Measurements from ENCODE around the gene TXNRD1. TPM values are rescaled to one million over a fixed set of nuclear protein-coding genes. Genes with fewer than 3 reads are reported as not detected.

TXNRD1 gene
- total and polyA plus RNA-seq, 2 of the 8 experiments (the other 6 are each of a cell fraction or from before 2014, with no cell fraction given): 56.8 to 127 TPM

- no peak overlapping the region for H2BK15ac ChIP-seq (ENCODE audit: low read length)
- H2BK120ac ChIP-seq (replicated peaks; ENCODE audit: low read depth, low read length): no peak overlapping the region
- H3K27me3 ChIP-seq (replicated peaks in 1 of 4; ENCODE audit: control insufficient read depth in 3 of 4, extremely low read depth in 1 of 4, insufficient read depth in 3 of 4, low read length in 3 of 4): no peaks in the 10 kb centered on the region
- no peak overlapping the region for H3K18ac ChIP-seq (ENCODE audit: extremely low read depth, low read length)
- H3K9ac ChIP-seq (replicated peaks in 1 of 4; ENCODE audit: extremely low read depth in 1 of 4, low read depth in 3 of 4, low read length in 3 of 4): no peak overlapping the region
- no peak overlapping the region for H3K23ac ChIP-seq (ENCODE audit: insufficient read length)
- H4K8ac ChIP-seq (ENCODE audit: extremely low read depth, insufficient read depth, low read length): no peak overlapping the region
- H2AFZ ChIP-seq (ENCODE audit: low read length): no peak overlapping the region
- no peaks in the 10 kb centered on the region for H3K79me1 ChIP-seq (ENCODE audit: low read depth, low read length)
- no peak overlapping the region for H2BK12ac ChIP-seq (ENCODE audit: low read depth, low read length)
- H3K4me3 ChIP-seq (ENCODE audit: extremely low read depth in 1 of 4, insufficient read depth in 2 of 4, low read depth in 3 of 4, low read length in 4 of 4): no peak overlapping the region
- H3K9me3 ChIP-seq (ENCODE audit: insufficient read depth in 2 of 2, low read depth in 1 of 2, low read length in 1 of 2): no peaks in the 10 kb centered on the region
- H4K91ac ChIP-seq (replicated peaks; ENCODE audit: insufficient read length, low read length): no peak overlapping the region
- H2BK20ac ChIP-seq (ENCODE audit: low read length): no peak overlapping the region
- H3K23me2 ChIP-seq (ENCODE audit: low read depth, low read length): no peaks in the 10 kb centered on the region
- ChIA-PET POLR2A (ENCODE audit: partially characterized antibody) (no interaction called here), CTCF (ENCODE audit: partially characterized antibody) (interaction anchor here (1.6 kb wide), 1 partner anchor 25 kb away, joined by 3 read pairs; no protein-coding TSS in a partner anchor)
- no peak overlapping the region for H3K14ac ChIP-seq (ENCODE audit: insufficient read length)
- no peak overlapping the region for H2AK5ac ChIP-seq (ENCODE audit: low read depth, low read length)
- 89% methylated on average over 1 of the region's 1 CpG; no CpG with 5 or more reads in 1 of the 2 experiments for WGBS, 2 experiments (ENCODE audit: extremely low coverage in 1 of 2, insufficient coverage in 1 of 2, insufficient read length in 1 of 2, insufficient replicate concordance in 2 of 2, low coverage in 1 of 2, low lambda C conversion rate in 2 of 2, missing lambda C conversion rate in 1 of 2)
- H4K5ac ChIP-seq (ENCODE audit: insufficient read length, low read depth, low read length): no peak overlapping the region
- no peaks in the 10 kb centered on the region for H4K20me1 ChIP-seq (replicated peaks in 1 of 2; ENCODE audit: control insufficient read depth in 1 of 2, insufficient read depth in 2 of 2, low read length in 2 of 2)
- H3K56ac ChIP-seq (replicated peaks; ENCODE audit: insufficient read length, low read depth, low read length): no peak overlapping the region
- no peak overlapping the region for H2BK5ac ChIP-seq (ENCODE audit: low read depth, low read length)
- H3K36me3 ChIP-seq (ENCODE audit: control insufficient read depth in 2 of 4, insufficient read depth in 4 of 4, low read length in 3 of 4): peaks cover 0 to 71% (median 28%) of the 10 kb centered on the region in 4 experiments; a peak in 6 of 8 replicates
- H3K27ac ChIP-seq (ENCODE audit: low read depth, low read length): no peak overlapping the region
- H3K4me1 ChIP-seq (replicated peaks in 1 of 4; ENCODE audit: control insufficient read depth in 3 of 4, insufficient read depth in 4 of 4, low read length in 3 of 4): no peaks in the 10 kb centered on the region
- H3K4me2 ChIP-seq (ENCODE audit: insufficient read depth in 1 of 2, low read depth in 2 of 2, low read length in 2 of 2): no peak overlapping the region
- DNase-seq (ENCODE audit: low read depth in 1 of 2, low spot score in 2 of 2): no peak
- FAIRE-seq: no peak
- no peak overlapping the region for H3K4ac ChIP-seq (replicated peaks; ENCODE audit: insufficient read length, low read depth, low read length)
- no peaks in the 10 kb centered on the region for H3K79me2 ChIP-seq (ENCODE audit: control insufficient read depth in 1 of 2, insufficient read depth in 2 of 2, low read length in 2 of 2)
These were observed 118.2 kb downstream of the TXNRD1 start for GRCh38 chr12:104333692-104334255.

Measured in H1 (cell line).